Activated CD4-positive, alpha-beta T cell treated with anti-CD3 and anti-CD28 coated beads, Interleukin-2, amount 10 ng/mL, durations not matched to agents 7 days and 5 days (primary cell): ENCODE data around the gene GIGYF1. TPM values are rescaled to one million over a fixed set of nuclear protein-coding genes. Genes with fewer than 3 reads are reported as not detected.
A peak's percentile ranks its signal among the peaks of the same experiment; 100 is the strongest.

Experiments
- CTCF ChIA-PET: fragments of 350-600 bp; sonication (Branson Sonifier 250); formaldehyde crosslinking; loops from one replicate; lab custom pipeline; 2021; ENCODE audit warnings: antibody characterized with exemption; lab: Charles Lee
- POLR2A ChIA-PET: fragments of 350-600 bp; sonication (Branson Sonifier 250); formaldehyde crosslinking; loops from one replicate; lab custom pipeline; 2021; ENCODE audit warnings: antibody characterized with exemption; lab: Charles Lee
- DNase-seq: peaks from one replicate; pipeline ENCODE4 v3.0.0-alpha.2; 2020
- H3K27ac Mint-ChIP-seq: one replicate; pipeline ENCODE4 v1.8.0; 2021; ENCODE audit warnings: mild to moderate bottlenecking, moderate library complexity, mixed read lengths
- H3K27me3 Mint-ChIP-seq: one replicate; pipeline ENCODE4 v1.8.0; 2021; ENCODE audit warnings: mixed read lengths
- H3K36me3 Mint-ChIP-seq: one replicate; pipeline ENCODE4 v1.8.0; 2021; ENCODE audit warnings: low read depth, mixed read lengths
- H3K4me1 Mint-ChIP-seq: one replicate; pipeline ENCODE4 v1.8.0; 2021; ENCODE audit warnings: mixed read lengths
- H3K4me3 Mint-ChIP-seq: one replicate; pipeline ENCODE4 v1.8.0; 2021; ENCODE audit warnings: mild to moderate bottlenecking, moderate library complexity, mixed read lengths
- H3K9me3 Mint-ChIP-seq: one replicate; pipeline ENCODE4 v1.8.0; 2021; ENCODE audit warnings: mixed read lengths
- total RNA-seq, 2 experiments: library from RNA; stranded (reverse); gene quantifications; one replicate each; pipeline ENCODE4 v1.2.3, GENCODE V29; 2021

GIGYF1 gene
- total RNA-seq, 2 experiments from 2014 or later, result 48.7 to 55.5 TPM

GRCh38 chr7:100679927-100680575 lies 14.0 kb downstream of the GIGYF1 start:
- CTCF ChIA-PET, result interaction anchor here (0.6 to 3.0 kb wide), 4 partner anchors 13 to 80 kb away, joined by 3 to 18 read pairs (median 5); partner anchors contain the start of genes GIGYF1 and POP7
- H3K27me3 Mint-ChIP-seq, result no peaks in the 10 kb centered on the region

GRCh38 chr7:100679129-100679926 lies 14.7 kb downstream of the GIGYF1 start:
- H3K9me3 Mint-ChIP-seq, result no peaks in the 10 kb centered on the region
- no peak for DNase-seq
- peak overlapping the region; percentile 25 for H3K27ac Mint-ChIP-seq
- H3K4me1 Mint-ChIP-seq, result peaks cover 38% of the 10 kb centered on the region
- peaks cover 33% of the 10 kb centered on the region for H3K36me3 Mint-ChIP-seq
- H3K27me3 Mint-ChIP-seq, result no peaks in the 10 kb centered on the region
- CTCF ChIA-PET, result interaction anchor here (3.0 kb wide), 1 partner anchor 13 kb away, joined by 18 read pairs; the partner anchor contains the start of gene GIGYF1
- no peak overlapping the region for H3K4me3 Mint-ChIP-seq
- POLR2A ChIA-PET, result no interaction called here

More at GRCh38 chr7:100679927-100680575, 14.0 kb downstream of the GIGYF1 start:
- Mint-ChIP-seq H3K4me3 (no peak overlapping the region), H3K4me1 (peaks cover 38% of the 10 kb centered on the region), H3K36me3 (peaks cover 32% of the 10 kb centered on the region), H3K27ac (peak overlapping the region; percentile 27), H3K9me3 (no peaks in the 10 kb centered on the region)
- POLR2A ChIA-PET, result no interaction called here
- no peak for DNase-seq

- Mint-ChIP-seq H3K36me3 (peaks cover 33% of the 10 kb centered on the region), H3K9me3 (no peaks in the 10 kb centered on the region), H3K4me1 (peaks cover 38% of the 10 kb centered on the region), H3K4me3 (peak overlapping the region; percentile 48), H3K27ac (peak overlapping the region; percentile 81), H3K27me3 (no peaks in the 10 kb centered on the region)
- CTCF ChIA-PET, result interaction anchor here (3.2 kb wide), 1 partner anchor 27 kb away, joined by 12 read pairs; the partner anchor contains the start of gene POP7
- DNase-seq, result no peak
- POLR2A ChIA-PET, result no interaction called here
Measured at GRCh38 chr7:100678291-100678984, 15.6 kb downstream of the GIGYF1 start.

GRCh38 chr7:100677308-100678267 lies 16.5 kb downstream of the GIGYF1 start:
- Mint-ChIP-seq H3K36me3 (peaks cover 31% of the 10 kb centered on the region), H3K4me1 (peaks cover 45% of the 10 kb centered on the region), H3K4me3 (no peak overlapping the region), H3K9me3 (no peaks in the 10 kb centered on the region), H3K27me3 (no peaks in the 10 kb centered on the region), H3K27ac (peak overlapping the region; percentile 68)
- ChIA-PET POLR2A (no interaction called here), CTCF (interaction anchor here (0.5 to 3.2 kb wide), 5 partner anchors 25 to 112 kb away, joined by 3 to 12 read pairs (median 3); partner anchors contain the start of gene POP7)
- no peak for DNase-seq

- peaks cover 46% of the 10 kb centered on the region for H3K4me1 Mint-ChIP-seq
- POLR2A ChIA-PET, result no interaction called here
- no peak for DNase-seq
- peaks cover 30% of the 10 kb centered on the region for H3K36me3 Mint-ChIP-seq
- H3K9me3 Mint-ChIP-seq, result no peaks in the 10 kb centered on the region
- CTCF ChIA-PET, result interaction anchor here (0.5 to 3.2 kb wide), 7 partner anchors 13 to 136 kb away, joined by 3 to 12 read pairs (median 3); partner anchors contain the start of gene POP7
- H3K27me3 Mint-ChIP-seq, result no peaks in the 10 kb centered on the region
- H3K27ac Mint-ChIP-seq, result peak overlapping the region; percentile 86
- H3K4me3 Mint-ChIP-seq, result peak overlapping the region; percentile 86
Measured at GRCh38 chr7:100676501-100677306, 17.3 kb downstream of the GIGYF1 start.

GRCh38 chr7:100675581-100676350 lies 18.3 kb downstream of the GIGYF1 start:
- H3K4me3 Mint-ChIP-seq, result peak overlapping the region; percentile 86
- POLR2A ChIA-PET, result interaction anchor here (0.5 kb wide), 1 partner anchor 16 kb away, joined by 4 read pairs; no protein-coding TSS in a partner anchor
- peaks cover 5% of the 10 kb centered on the region for H3K27me3 Mint-ChIP-seq
- H3K36me3 Mint-ChIP-seq, result peaks cover 27% of the 10 kb centered on the region
- no peaks in the 10 kb centered on the region for H3K9me3 Mint-ChIP-seq
- H3K4me1 Mint-ChIP-seq, result peaks cover 42% of the 10 kb centered on the region
- DNase-seq, result peak; percentile 89
- CTCF ChIA-PET, result interaction anchor here (0.6 to 3.2 kb wide), 4 partner anchors 10 to 135 kb away, joined by 3 to 12 read pairs (median 8); partner anchors contain the start of gene POP7
- H3K27ac Mint-ChIP-seq, result peak overlapping the region; percentile 88

- POLR2A ChIA-PET, result no interaction called here
- peak overlapping the region; percentile 97 for H3K4me3 Mint-ChIP-seq
- H3K36me3 Mint-ChIP-seq, result peaks cover 25% of the 10 kb centered on the region
- DNase-seq, result no peak
- H3K4me1 Mint-ChIP-seq, result peaks cover 36% of the 10 kb centered on the region
- no peaks in the 10 kb centered on the region for H3K9me3 Mint-ChIP-seq
- CTCF ChIA-PET, result interaction anchor here (1.1 to 2.8 kb wide), 2 partner anchors 15 to 31 kb away, joined by 3 to 11 read pairs; partner anchors contain the start of gene POP7
- H3K27me3 Mint-ChIP-seq, result peaks cover 5% of the 10 kb centered on the region
- no peak overlapping the region for H3K27ac Mint-ChIP-seq
Measured at GRCh38 chr7:100675105-100675451, 19.0 kb downstream of the GIGYF1 start.

- H3K27ac Mint-ChIP-seq, result peak overlapping the region; percentile 95
- no peak for DNase-seq
- H3K9me3 Mint-ChIP-seq, result no peaks in the 10 kb centered on the region
- H3K4me3 Mint-ChIP-seq, result peak overlapping the region; percentile 97
- ChIA-PET POLR2A (no interaction called here), CTCF (interaction anchor here (1.1 to 2.8 kb wide), 2 partner anchors 15 to 31 kb away, joined by 3 to 11 read pairs; partner anchors contain the start of gene POP7)
- peaks cover 24% of the 10 kb centered on the region for H3K36me3 Mint-ChIP-seq
- H3K27me3 Mint-ChIP-seq, result peaks cover 5% of the 10 kb centered on the region
- peaks cover 31% of the 10 kb centered on the region for H3K4me1 Mint-ChIP-seq
Measured at GRCh38 chr7:100674411-100675104, 19.5 kb downstream of the GIGYF1 start.

- ChIA-PET POLR2A (no interaction called here), CTCF (interaction anchor here (1.1 kb wide), 1 partner anchor 32 kb away, joined by 3 read pairs; the partner anchor contains the start of gene POP7)
- peaks cover 5% of the 10 kb centered on the region for H3K27me3 Mint-ChIP-seq
- no peaks in the 10 kb centered on the region for H3K9me3 Mint-ChIP-seq
- peak overlapping the region; percentile 95 for H3K27ac Mint-ChIP-seq
- DNase-seq, result peak; percentile 48
- peaks cover 27% of the 10 kb centered on the region for H3K4me1 Mint-ChIP-seq
- peaks cover 20% of the 10 kb centered on the region for H3K36me3 Mint-ChIP-seq
- peak overlapping the region; percentile 97 for H3K4me3 Mint-ChIP-seq
Measured at GRCh38 chr7:100673942-100674410, 20.1 kb downstream of the GIGYF1 start.
